Effector memory CD8-positive, alpha-beta T cell (primary cell): ENCODE data around the gene SCAI.
"Not testable (repeated sequence)": the region's sequence is repeated elsewhere in the genome, so short reads cannot be mapped to it uniquely, and the experiment has no call there.

Experiments used
- ATAC-seq: fragments of 150-1000 bp; cut with Tn5 transposase; replicated peaks from 2 replicates; pipeline ENCODE4 v1.10.0; 2021; ENCODE audit warnings: mild to moderate bottlenecking, moderate library complexity
- DNase-seq, 3 experiments: peaks; one replicate each; pipeline ENCODE4 v3.0.0; 2021
- H3K27ac Mint-ChIP-seq, 2 donors: one replicate each; pipeline ENCODE4 v1.8.0; 2022; ENCODE audit warnings: mild to moderate bottlenecking in 2 of 2, mixed read lengths in 2 of 2, moderate library complexity in 2 of 2
- H3K27me3 Mint-ChIP-seq, 2 donors: one replicate each; pipeline ENCODE4 v1.8.0; 2022; ENCODE audit warnings: mixed read lengths in 2 of 2
- H3K36me3 Mint-ChIP-seq: one replicate; pipeline ENCODE4 v1.8.0; 2022; ENCODE audit warnings: mild to moderate bottlenecking, moderate library complexity, mixed read lengths; ENCODE audit not compliant: insufficient read depth
- H3K4me1 Mint-ChIP-seq, 2 donors: one replicate each; pipeline ENCODE4 v1.8.0; 2022; ENCODE audit warnings: low read depth in 2 of 2, mixed read lengths in 2 of 2
- H3K4me3 Mint-ChIP-seq, 2 donors: one replicate each; pipeline ENCODE4 v1.8.0; 2022; ENCODE audit warnings: mild to moderate bottlenecking in 2 of 2, mixed read lengths in 2 of 2, moderate library complexity in 2 of 2
- H3K9me3 Mint-ChIP-seq, 2 donors: one replicate each; pipeline ENCODE4 v1.8.0; 2022; ENCODE audit warnings: mixed read lengths in 2 of 2

Gene SCAI

GRCh38 chr9:125080797-125081196, 62.5 kb downstream of the SCAI start:
- not testable (repeated sequence) for H3K4me3 Mint-ChIP-seq, H3K27me3 Mint-ChIP-seq, H3K9me3 Mint-ChIP-seq, DNase-seq, H3K27ac Mint-ChIP-seq, H3K36me3 Mint-ChIP-seq, ATAC-seq, H3K4me1 Mint-ChIP-seq

- Mint-ChIP-seq H3K27ac (no peak overlapping the region), H3K36me3 (peaks cover 7% of the 10 kb centered on the region), H3K4me1 (peaks cover 0 to 2% of the 10 kb centered on the region in 2 donors), H3K9me3 (peaks cover 0 to 8% of the 10 kb centered on the region in 2 donors), H3K4me3 (no peak overlapping the region), H3K27me3 (no peaks in the 10 kb centered on the region)
- ATAC-seq: no peak
- DNase-seq: no peak
These were observed 63.4 kb downstream of the SCAI start for GRCh38 chr9:125079931-125080330.

- peaks cover 0 to 1% of the 10 kb centered on the region in 2 donors for H3K4me1 Mint-ChIP-seq
- no peaks in the 10 kb centered on the region for H3K27me3 Mint-ChIP-seq
- peaks cover 3% of the 10 kb centered on the region for H3K36me3 Mint-ChIP-seq
- H3K4me3 Mint-ChIP-seq: no peak overlapping the region
- DNase-seq (no peak), ATAC-seq (no peak)
- no peak overlapping the region for H3K27ac Mint-ChIP-seq
- peaks cover 0 to 4% of the 10 kb centered on the region in 2 donors for H3K9me3 Mint-ChIP-seq
These were observed 67.3 kb downstream of the SCAI start for GRCh38 chr9:125075997-125076396.

- Mint-ChIP-seq H3K27ac (no peak overlapping the region), H3K4me1 (no peaks in the 10 kb centered on the region), H3K4me3 (no peak overlapping the region), H3K27me3 (no peaks in the 10 kb centered on the region), H3K9me3 (no peaks in the 10 kb centered on the region), H3K36me3 (no peaks in the 10 kb centered on the region)
- ATAC-seq: no peak
- no peak for DNase-seq
These were observed 68.4 kb downstream of the SCAI start for GRCh38 chr9:125074976-125075375.

GRCh38 chr9:125066839-125067619, 76.3 kb downstream of the SCAI start:
- H3K27ac Mint-ChIP-seq: peak overlapping the region in 1 of 2 donors; percentile 35
- H3K9me3 Mint-ChIP-seq: no peaks in the 10 kb centered on the region
- no peak for DNase-seq
- no peak overlapping the region for H3K4me3 Mint-ChIP-seq
- no peaks in the 10 kb centered on the region for H3K36me3 Mint-ChIP-seq
- H3K4me1 Mint-ChIP-seq: peaks cover 0 to 3% of the 10 kb centered on the region in 2 donors
- no peak for ATAC-seq
- no peaks in the 10 kb centered on the region for H3K27me3 Mint-ChIP-seq

GRCh38 chr9:125061391-125061790, 81.9 kb downstream of the SCAI start:
- Mint-ChIP-seq H3K27me3 (no peaks in the 10 kb centered on the region), H3K4me3 (no peak overlapping the region), H3K27ac (no peak overlapping the region), H3K4me1 (no peaks in the 10 kb centered on the region), H3K36me3 (peaks cover under 1% of the 10 kb centered on the region), H3K9me3 (no peaks in the 10 kb centered on the region)
- ATAC-seq (no peak), DNase-seq (no peak)

- Mint-ChIP-seq H3K27ac (no peak overlapping the region), H3K4me3 (no peak overlapping the region), H3K27me3 (no peaks in the 10 kb centered on the region)
These were observed 93.9 kb downstream of the SCAI start for GRCh38 chr9:125049212-125050049.

GRCh38 chr9:125043631-125044030, 99.7 kb downstream of the SCAI start:
- no peaks in the 10 kb centered on the region for H3K27me3 Mint-ChIP-seq
- H3K27ac Mint-ChIP-seq: no peak overlapping the region
- H3K9me3 Mint-ChIP-seq: no peaks in the 10 kb centered on the region
- DNase-seq (no peak), ATAC-seq (no peak)
- H3K36me3 Mint-ChIP-seq: no peaks in the 10 kb centered on the region
- H3K4me1 Mint-ChIP-seq: no peaks in the 10 kb centered on the region
- H3K4me3 Mint-ChIP-seq: no peak overlapping the region

More at GRCh38 chr9:125049212-125050049, 93.9 kb downstream of the SCAI start:
- Mint-ChIP-seq H3K36me3 (peaks cover 14% of the 10 kb centered on the region), H3K9me3 (no peaks in the 10 kb centered on the region), H3K4me1 (no peaks in the 10 kb centered on the region)
- no peak for DNase-seq
- ATAC-seq: no peak

GRCh38 chr9:125043148-125043547, 100.2 kb downstream of the SCAI start:
- no peak overlapping the region for H3K4me3 Mint-ChIP-seq
- H3K4me1 Mint-ChIP-seq: no peaks in the 10 kb centered on the region
- ATAC-seq (no peak), DNase-seq (no peak)
- H3K36me3 Mint-ChIP-seq: no peaks in the 10 kb centered on the region
- no peaks in the 10 kb centered on the region for H3K9me3 Mint-ChIP-seq
- no peak overlapping the region for H3K27ac Mint-ChIP-seq
- H3K27me3 Mint-ChIP-seq: no peaks in the 10 kb centered on the region

GRCh38 chr9:125038166-125038565, 105.2 kb downstream of the SCAI start:
- Mint-ChIP-seq H3K9me3 (no peaks in the 10 kb centered on the region), H3K27ac (no peak overlapping the region), H3K4me1 (no peaks in the 10 kb centered on the region), H3K36me3 (no peaks in the 10 kb centered on the region), H3K4me3 (no peak overlapping the region), H3K27me3 (no peaks in the 10 kb centered on the region)
- ATAC-seq: no peak
- DNase-seq: no peak

GRCh38 chr9:125028041-125028440, 115.3 kb downstream of the SCAI start:
- H3K36me3 Mint-ChIP-seq: peaks cover 20% of the 10 kb centered on the region
- H3K4me1 Mint-ChIP-seq: no peaks in the 10 kb centered on the region
- H3K27me3 Mint-ChIP-seq: no peaks in the 10 kb centered on the region
- H3K27ac Mint-ChIP-seq: no peak overlapping the region
- DNase-seq (no peak), ATAC-seq (no peak)
- H3K4me3 Mint-ChIP-seq: no peak overlapping the region
- no peaks in the 10 kb centered on the region for H3K9me3 Mint-ChIP-seq

GRCh38 chr9:125024917-125025316, 118.4 kb downstream of the SCAI start:
- no peak for ATAC-seq
- Mint-ChIP-seq H3K36me3 (peaks cover 20% of the 10 kb centered on the region), H3K4me1 (no peaks in the 10 kb centered on the region), H3K27ac (no peak overlapping the region), H3K4me3 (no peak overlapping the region), H3K9me3 (no peaks in the 10 kb centered on the region), H3K27me3 (no peaks in the 10 kb centered on the region)
- DNase-seq: no peak

GRCh38 chr9:125021069-125021468, 122.3 kb downstream of the SCAI start:
- no peaks in the 10 kb centered on the region for H3K27me3 Mint-ChIP-seq
- peaks cover 18% of the 10 kb centered on the region for H3K36me3 Mint-ChIP-seq
- H3K27ac Mint-ChIP-seq: no peak overlapping the region
- ATAC-seq: no peak
- H3K4me3 Mint-ChIP-seq: no peak overlapping the region
- DNase-seq: no peak
- no peaks in the 10 kb centered on the region for H3K9me3 Mint-ChIP-seq
- no peaks in the 10 kb centered on the region for H3K4me1 Mint-ChIP-seq

GRCh38 chr9:125015655-125016054, 127.7 kb downstream of the SCAI start:
- H3K4me1 Mint-ChIP-seq, DNase-seq, H3K27me3 Mint-ChIP-seq, H3K27ac Mint-ChIP-seq, H3K4me3 Mint-ChIP-seq, ATAC-seq, H3K9me3 Mint-ChIP-seq: not testable (repeated sequence)
- peaks cover 11% of the 10 kb centered on the region for H3K36me3 Mint-ChIP-seq
